Measurements from ENCODE around the gene RANBP17.

Gene RANBP17

DNA sequence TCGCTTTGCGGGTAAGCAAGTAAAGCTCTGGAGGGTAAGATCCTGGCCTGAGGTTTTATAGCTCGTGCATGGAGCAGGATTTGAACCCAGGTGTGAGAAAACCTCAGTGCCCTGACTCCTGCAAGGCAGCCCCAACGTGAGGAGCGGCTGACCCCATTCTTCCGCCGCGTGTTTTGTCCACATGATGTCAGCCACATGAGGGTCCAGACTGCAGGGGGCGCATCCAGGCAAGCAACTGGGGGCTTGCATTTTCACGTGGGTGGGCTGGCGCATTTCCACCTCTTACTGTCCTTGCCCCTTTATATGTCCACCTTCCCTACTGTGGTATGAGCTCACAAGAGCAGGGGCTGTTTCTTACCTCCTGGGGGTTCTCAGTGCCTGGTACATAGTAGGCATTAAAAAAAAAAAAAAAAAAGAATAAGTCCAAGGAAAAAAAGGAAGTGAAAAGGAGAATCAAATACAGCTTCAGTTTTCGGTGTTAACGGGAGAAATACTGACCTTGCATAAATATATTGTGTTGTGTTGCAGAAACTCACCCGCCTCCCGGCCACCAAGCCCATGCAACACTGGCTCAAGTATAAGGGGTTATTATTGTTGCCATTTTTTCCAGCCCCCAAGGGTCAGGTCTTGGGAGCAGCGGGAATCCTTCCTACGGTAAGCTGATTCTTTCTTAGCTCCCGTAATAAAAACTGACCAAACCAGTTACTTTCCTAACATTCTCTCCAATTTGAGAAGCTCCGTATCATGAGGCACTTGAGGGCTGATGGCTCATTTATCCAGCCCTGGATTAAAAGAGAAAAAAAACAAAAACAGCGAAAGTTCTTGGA is 462.2 kb downstream of the RANBP17 start:
- no peak for DNase-seq

DNA sequence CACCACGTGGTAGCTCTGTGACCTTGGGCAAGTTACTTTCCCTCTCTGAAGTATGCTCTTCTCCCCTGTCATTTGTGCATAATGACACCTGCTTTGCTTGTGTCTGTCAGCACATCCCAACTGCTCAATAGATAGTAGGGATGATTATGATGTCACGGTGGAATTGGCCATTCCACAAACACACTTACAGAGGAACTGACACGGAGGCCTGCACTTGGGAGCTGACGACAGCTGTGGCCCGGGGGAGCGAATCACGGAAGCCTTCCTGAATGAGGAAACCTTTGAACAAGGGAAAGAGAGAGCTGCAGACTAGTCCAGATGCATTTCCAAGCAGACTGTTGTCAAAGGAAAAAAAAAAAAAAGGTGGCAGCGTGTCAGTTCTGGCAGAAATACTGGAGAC is 468.2 kb downstream of the RANBP17 start:
- DNase-seq: no peak

DNA sequence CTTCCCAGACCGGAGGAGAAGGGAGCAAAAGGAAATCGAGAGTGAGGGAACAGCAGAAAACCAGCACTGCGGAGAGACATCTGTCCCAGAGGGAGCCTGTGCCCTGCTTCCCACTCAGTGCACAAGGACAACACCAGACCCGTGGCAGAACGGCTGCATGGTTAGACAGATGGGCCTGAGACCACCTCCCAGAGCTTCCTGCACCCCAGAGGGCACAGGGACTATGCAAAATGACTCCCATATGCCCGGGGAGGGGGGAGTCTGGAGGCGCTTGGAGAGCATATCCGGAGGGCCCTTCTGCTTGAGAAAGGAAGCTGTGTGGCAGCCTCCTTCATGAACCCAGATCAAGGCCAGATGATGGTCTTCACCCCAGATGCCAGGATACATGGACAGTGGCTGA is 473.8 kb downstream of the RANBP17 start:
- no peak for DNase-seq

DNA sequence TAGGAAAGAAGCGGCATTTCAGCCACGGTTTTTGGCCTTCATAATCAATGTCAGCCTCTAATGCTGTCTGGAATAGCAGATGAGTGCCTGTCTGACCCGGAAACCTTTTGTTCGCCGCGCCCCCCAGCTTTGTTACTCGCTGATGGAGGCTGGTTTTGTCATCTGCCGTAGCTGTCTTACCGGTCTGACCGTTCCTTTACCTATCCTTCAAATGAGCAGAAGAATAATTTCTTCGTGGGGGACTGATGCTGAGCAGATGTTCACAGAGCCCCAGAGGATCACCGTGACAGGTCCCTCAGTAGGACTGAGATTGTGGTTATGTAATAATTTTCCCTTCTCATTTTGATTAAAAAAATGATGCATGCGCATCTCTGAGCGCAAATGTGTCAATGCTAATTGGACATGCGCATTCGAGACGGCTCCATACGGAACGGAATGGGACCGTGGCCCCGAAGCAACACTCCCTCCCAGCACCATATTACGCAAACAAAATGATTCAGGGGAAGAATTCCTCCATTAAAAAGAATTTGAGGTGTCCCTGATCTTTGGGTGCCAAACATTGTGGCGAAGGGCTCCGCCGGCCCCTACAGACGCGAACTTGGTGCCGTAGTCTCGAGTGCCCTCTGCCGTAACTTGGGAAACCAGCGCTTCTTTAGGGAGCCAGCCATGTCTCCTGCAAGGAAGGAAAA is 474.8 kb downstream of the RANBP17 start:
- DNase-seq: no peak

DNA sequence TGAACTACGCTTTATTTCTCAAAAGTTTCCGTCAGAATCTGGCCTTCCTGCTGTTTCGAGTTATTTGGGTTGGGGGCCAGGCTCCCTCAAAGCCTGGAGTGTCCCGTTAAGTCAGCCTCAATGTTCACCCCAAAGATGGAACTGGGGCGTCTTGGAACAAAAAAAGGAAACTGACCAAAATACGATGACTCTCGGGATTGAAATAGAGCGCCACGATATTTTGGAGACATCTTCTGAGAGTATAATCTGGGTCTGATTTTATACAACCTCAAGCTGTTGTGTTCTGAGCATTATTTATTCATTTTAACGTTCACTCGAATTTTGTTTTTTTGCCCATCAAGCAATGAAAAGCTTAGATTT is 475.4 kb downstream of the RANBP17 start:
- no peak for DNase-seq

DNA sequence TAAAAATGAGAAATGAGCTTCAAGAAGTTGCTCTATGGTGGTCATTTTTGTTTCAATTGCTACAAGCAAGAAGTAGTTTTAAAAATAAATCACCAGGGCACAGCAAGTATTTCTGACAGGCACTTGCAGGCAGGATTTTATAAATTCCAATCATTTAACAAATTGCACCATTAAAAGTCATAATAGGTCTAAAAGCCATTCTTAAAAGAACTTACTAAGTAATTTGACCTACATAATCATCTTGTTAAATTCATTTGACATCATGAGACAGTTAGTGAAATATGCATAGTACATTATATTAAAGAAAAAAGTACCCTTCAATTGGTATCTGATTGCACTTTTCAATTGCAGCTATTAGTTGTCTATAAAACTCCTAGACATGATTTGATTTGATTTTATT is 478.2 kb downstream of the RANBP17 start:
- no peak for DNase-seq

DNA sequence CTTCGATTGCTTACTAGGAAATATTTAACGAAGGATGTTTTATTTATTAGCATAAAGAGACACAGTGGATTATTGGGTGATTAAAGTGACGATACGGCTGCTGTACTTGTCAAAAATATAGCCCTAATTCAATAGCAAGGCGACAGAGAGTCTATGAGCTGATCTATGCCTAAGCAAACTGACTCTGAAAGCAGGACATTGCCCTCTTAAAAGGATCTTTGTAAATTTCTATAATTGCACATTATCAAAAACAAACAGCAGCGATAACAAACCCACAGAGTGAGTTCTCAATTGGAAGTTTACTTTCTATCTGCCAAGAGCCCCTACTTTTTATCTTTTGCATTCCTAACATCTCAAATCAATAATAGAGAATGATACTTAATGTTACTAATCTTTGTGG is 478.7 kb downstream of the RANBP17 start:
- no peak for DNase-seq

DNA sequence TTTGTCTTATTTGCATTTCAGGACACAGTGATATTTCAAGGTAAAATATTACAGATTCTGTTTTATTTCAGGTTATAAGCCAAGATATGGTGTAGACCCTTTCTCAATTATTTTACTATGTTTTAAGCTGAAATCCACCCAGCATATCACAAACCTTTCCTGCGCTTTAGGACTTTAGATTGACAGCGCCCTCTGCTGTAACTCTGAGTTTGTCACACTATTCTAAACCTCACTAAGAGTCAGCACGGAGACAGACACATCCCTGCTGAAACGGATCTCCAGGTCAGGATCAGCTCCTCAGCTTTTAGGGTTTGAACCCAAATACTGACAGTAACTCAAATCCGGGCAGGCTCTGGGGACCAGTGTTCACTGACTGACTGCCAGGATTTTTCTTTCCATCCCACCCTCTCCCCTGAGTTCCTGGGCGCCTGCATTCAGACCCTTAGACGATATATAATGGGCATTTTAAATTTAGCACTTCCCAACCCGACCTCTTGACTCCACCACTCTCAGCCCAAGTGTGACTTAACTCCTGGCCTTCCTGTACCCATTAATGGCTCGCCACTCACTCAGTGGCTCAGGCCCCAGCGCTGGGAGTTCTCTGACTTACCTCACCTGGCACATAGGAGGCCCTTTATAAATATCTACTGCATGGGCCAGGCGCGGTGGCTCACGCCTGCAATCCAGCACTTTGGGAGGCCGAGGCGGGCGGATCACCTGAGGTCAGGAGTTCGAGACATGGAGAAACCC is 480.7 kb downstream of the RANBP17 start:
- DNase-seq: no peak

DNA sequence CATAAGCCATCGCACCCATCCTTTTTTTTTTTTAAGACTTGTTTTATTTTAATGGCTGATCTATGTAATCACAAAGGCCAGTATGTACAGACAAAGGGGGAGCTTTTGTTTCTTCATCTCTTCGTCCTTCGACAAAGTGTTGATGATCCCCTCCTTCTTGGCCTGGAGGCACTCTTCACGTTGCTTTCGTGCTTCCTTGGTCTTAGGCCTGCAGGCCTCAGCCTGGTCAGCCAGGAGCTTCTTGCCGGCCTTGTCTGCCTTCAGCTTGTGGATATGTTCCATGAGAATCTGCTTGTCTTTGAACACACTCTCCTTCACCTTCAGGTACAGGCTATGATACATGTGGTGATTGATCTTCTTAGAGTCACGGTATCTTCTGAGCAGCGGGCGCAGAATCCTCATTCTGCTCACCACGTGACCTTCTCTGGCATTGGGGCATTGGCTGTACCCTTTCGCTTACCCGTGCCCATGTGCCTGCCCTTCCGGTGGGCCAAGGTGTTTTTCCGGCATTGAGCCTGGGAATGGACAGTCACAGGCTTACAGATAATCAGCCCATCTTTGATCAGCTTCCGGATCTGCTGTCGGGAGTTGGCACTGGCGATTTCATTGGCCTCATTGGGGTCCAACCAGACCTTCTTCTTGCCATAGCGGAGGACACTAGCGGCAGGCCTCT is 483.3 kb downstream of the RANBP17 start:
- DNase-seq: no peak

All from GF-D8 (cell line).